OCI-LY7 (cell line): ENCODE measurements around the gene MAN1A1.

Experiments used
- CTCF ChIP-seq: fragments of 200-600 bp; sonication (generic); conservative IDR thresholded peaks from 2 replicates; pipeline ENCODE4 v1.5.1; 2014; ENCODE audit warnings: mild to moderate bottlenecking, antibody characterized with exemption, low read length, moderate library complexity, mixed read lengths
- EZH2phosphoT487 ChIP-seq: fragments of 200-600 bp; sonication (generic); IDR thresholded peaks from 2 replicates; pipeline ENCODE4 v1.6.1; 2018; ENCODE audit warnings: low read depth, borderline replicate concordance, mild to moderate bottlenecking, mixed run types, antibody characterized with exemption, low read length, moderate library complexity, mixed read lengths

- TF ChIP-seq CTCF (no peak), EZH2phosphoT487 (no peak)
Observed at GRCh38 chr6:119231394-119231793, 118.2 kb downstream of the MAN1A1 start.
